ENCODE results near the gene STK33.

DNA sequence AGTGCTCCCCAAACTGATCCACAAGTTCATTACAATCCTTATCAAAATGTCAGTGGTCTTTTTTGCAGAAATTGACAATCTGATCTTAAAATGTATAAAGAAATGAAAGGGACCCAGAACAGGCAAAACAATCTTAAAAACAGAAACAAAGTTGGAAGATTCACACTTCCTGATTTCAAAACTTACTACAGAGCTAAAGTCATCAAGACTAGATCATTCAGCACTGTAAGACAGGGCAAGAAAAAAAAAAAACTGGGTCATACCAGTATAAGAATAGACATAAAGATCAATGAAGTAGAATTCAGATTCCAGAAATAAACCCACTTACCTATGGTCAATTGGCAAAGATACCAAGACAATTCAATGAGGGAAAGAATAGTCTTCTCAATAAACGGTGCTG, 4.5 kb upstream of the STK33 start:
- TF ChIP-seq ZNF547 (CRISPR knock-in tag; IDR thresholded peaks at IDR 0.05) (no peak), RORA (CRISPR knock-in tag; IDR thresholded peaks at IDR 0.05) (no peak), CBX5 (CRISPR knock-in tag; IDR thresholded peaks at IDR 0.05; ENCODE audit: borderline replicate concordance) (no peak), ZNF274 (CRISPR knock-in tag; IDR thresholded peaks at IDR 0.05) (no peak), TCF7L2 (IDR thresholded peaks at IDR 0.05; ENCODE audit: low read depth, low read length) (no peak), JUND (CRISPR knock-in tag; IDR thresholded peaks at IDR 0.05) (no peak), POLR2AphosphoS5 (IDR thresholded peaks at IDR 0.05; ENCODE audit: low read depth, low read length) (no peak)
